Natural killer cell (primary cell): ENCODE measurements around the gene CPA1. TPM values are rescaled to one million over a fixed set of nuclear protein-coding genes. Genes with fewer than 3 reads are reported as not detected.

ENCODE experiments used
- ATAC-seq, 3 donors: fragments of 150-1000 bp in 2 of 3; fragments of 200-7000 bp in 1 of 3; cut with Tn5 transposase; 1 replicate in 1 of 3; 2 replicates in 2 of 3; pipeline ENCODE4 v1.10.0; 2021; ENCODE audit warnings: mild to moderate bottlenecking in 2 of 3, moderate library complexity in 2 of 3
- DNase-seq, 2 donors: peaks; one replicate each; pipeline versions ENCODE4 v3.0.0 to v3.0.0-alpha.2; 2013 to 2021; ENCODE audit warnings: mixed read lengths in 1 of 2
- H3K27ac ChIP-seq: one replicate; pipeline ENCODE4 v1.5.1; 2013; ENCODE audit warnings: mild to moderate bottlenecking, low read length
- H3K27me3 ChIP-seq: one replicate; pipeline ENCODE4 v1.6.1; 2013; ENCODE audit warnings: low read length; ENCODE audit not compliant: control insufficient read depth, insufficient read depth
- H3K36me3 ChIP-seq: one replicate; pipeline ENCODE4 v1.6.1; 2013; ENCODE audit warnings: low read length; ENCODE audit not compliant: control insufficient read depth, insufficient read depth
- H3K4me1 ChIP-seq: one replicate; pipeline ENCODE4 v1.6.1; 2013; ENCODE audit warnings: low read length; ENCODE audit not compliant: control insufficient read depth, insufficient read depth
- H3K4me3 ChIP-seq: one replicate; pipeline ENCODE4 v1.5.1; 2013; ENCODE audit warnings: low read length
- H3K9me3 ChIP-seq: one replicate; pipeline ENCODE4 v1.6.1; 2013; ENCODE audit warnings: low read length; ENCODE audit not compliant: control insufficient read depth, insufficient read depth
- H3K27ac Mint-ChIP-seq, 2 donors: one replicate each; pipeline ENCODE4 v1.8.0; 2022; ENCODE audit warnings: mild to moderate bottlenecking in 2 of 2, mixed read lengths in 2 of 2, moderate library complexity in 1 of 2
- H3K27me3 Mint-ChIP-seq, 2 donors: one replicate each; pipeline ENCODE4 v1.8.0; 2022; ENCODE audit warnings: low read depth in 2 of 2, mixed read lengths in 2 of 2
- H3K36me3 Mint-ChIP-seq: one replicate; pipeline ENCODE4 v1.8.0; 2022; ENCODE audit warnings: mixed read lengths
- H3K4me1 Mint-ChIP-seq, 2 donors: one replicate each; pipeline ENCODE4 v1.8.0; 2022; ENCODE audit warnings: mixed read lengths in 2 of 2
- H3K4me3 Mint-ChIP-seq: one replicate; pipeline ENCODE4 v1.8.0; 2022; ENCODE audit warnings: mild to moderate bottlenecking, moderate library complexity, mixed read lengths
- H3K9me3 Mint-ChIP-seq, 2 donors: one replicate each; pipeline ENCODE4 v1.8.0; 2022; ENCODE audit warnings: mixed read lengths in 2 of 2
- CTCF ChIP-seq: fragments of 200-600 bp; IDR thresholded peaks from one replicate; pipeline ENCODE4 v1.8.0; 2022; ENCODE audit warnings: antibody characterized with exemption
- WGBS: methylation state at CpG from one replicate; pipeline ENCODE4 v1.1.7; 2013; ENCODE audit warnings: missing lambda C conversion rate; ENCODE audit not compliant: insufficient coverage; 5-methylcytosine and 5-hydroxymethylcytosine counted together
- intact Hi-C: fragments of 100-400 bp; cut with micrococcal nuclease; formaldehyde crosslinking; loops from one replicate; pipeline ENCODE4 v1.14.2; 2022
- total RNA-seq, 4 donors: library from RNA; stranded (reverse); fragments of 120-200 nt in 1 of 4; gene quantifications; one replicate each; pipeline versions ENCODE4 v1.2.3 to v1.2.4, GENCODE V29; 2013 to 2022

Gene CPA1
- total RNA-seq, 3 donors from 2014 or later (not counting 1 experiment from before 2014, with no cell fraction given), result not detected

- no peak overlapping the region for H3K4me3 Mint-ChIP-seq
- H3K36me3 Mint-ChIP-seq, result no peaks in the 10 kb centered on the region
- no peak for ATAC-seq
- DNase-seq, result no peak
- H3K27ac ChIP-seq, result no peak overlapping the region
- no peaks in the 10 kb centered on the region for H3K27me3 ChIP-seq
- no peak overlapping the region for H3K4me3 ChIP-seq
- no peaks in the 10 kb centered on the region for H3K9me3 ChIP-seq
- 93% methylated on average over 5 of the region's 5 CpGs for WGBS
- no peaks in the 10 kb centered on the region for H3K9me3 Mint-ChIP-seq
- H3K27ac Mint-ChIP-seq, result no peak overlapping the region
- H3K4me1 ChIP-seq, result no peaks in the 10 kb centered on the region
- no peak for TF ChIP-seq CTCF
- H3K27me3 Mint-ChIP-seq, result peaks cover 0 to 3% of the 10 kb centered on the region in 2 donors
- H3K4me1 Mint-ChIP-seq, result no peaks in the 10 kb centered on the region
- intact Hi-C loops, result no loop called here
- H3K36me3 ChIP-seq, result no peaks in the 10 kb centered on the region
Measured at GRCh38 chr7:130345725-130346124, 34.6 kb upstream of the CPA1 start.

- TF ChIP-seq CTCF, result no peak
- DNase-seq, result no peak
- Histone ChIP-seq H3K4me3 (no peak overlapping the region), H3K27ac (no peak overlapping the region), H3K36me3 (no peaks in the 10 kb centered on the region), H3K27me3 (no peaks in the 10 kb centered on the region), H3K9me3 (no peaks in the 10 kb centered on the region), H3K4me1 (no peaks in the 10 kb centered on the region)
- H3K4me3 Mint-ChIP-seq, result no peak overlapping the region
- no peaks in the 10 kb centered on the region for H3K4me1 Mint-ChIP-seq
- H3K27ac Mint-ChIP-seq, result no peak overlapping the region
- ATAC-seq, result no peak
- peaks cover 0 to 3% of the 10 kb centered on the region in 2 donors for H3K27me3 Mint-ChIP-seq
- H3K36me3 Mint-ChIP-seq, result no peaks in the 10 kb centered on the region
- H3K9me3 Mint-ChIP-seq, result no peaks in the 10 kb centered on the region
- intact Hi-C loops, result no loop called here
- 86% methylated on average over 10 of the region's 10 CpGs for WGBS
Measured at GRCh38 chr7:130346177-130346905, 34.0 kb upstream of the CPA1 start.

- H3K36me3 ChIP-seq, result no peaks in the 10 kb centered on the region
- Mint-ChIP-seq H3K27me3 (peaks cover 0 to 3% of the 10 kb centered on the region in 2 donors), H3K27ac (no peak overlapping the region), H3K4me1 (no peaks in the 10 kb centered on the region), H3K4me3 (no peak overlapping the region), H3K9me3 (no peaks in the 10 kb centered on the region), H3K36me3 (no peaks in the 10 kb centered on the region)
- H3K4me3 ChIP-seq, result no peak overlapping the region
- intact Hi-C loops, result no loop called here
- H3K9me3 ChIP-seq, result no peaks in the 10 kb centered on the region
- no peak for DNase-seq
- no peak for ATAC-seq
- 83% methylated on average over 12 of the region's 12 CpGs for WGBS
- no peak overlapping the region for H3K27ac ChIP-seq
- TF ChIP-seq CTCF, result no peak
- H3K4me1 ChIP-seq, result no peaks in the 10 kb centered on the region
- no peaks in the 10 kb centered on the region for H3K27me3 ChIP-seq
Measured at GRCh38 chr7:130346941-130347340, 33.4 kb upstream of the CPA1 start.
